GM13977 (cell line): Measurements from ENCODE around the gene GRK7.

ENCODE experiments used
- DNase-seq: peaks from one replicate; pipeline ENCODE4 v3.0.0; 2012; ENCODE audit warnings: low spot score
- CTCF ChIP-seq: IDR thresholded peaks from 2 replicates; pipeline ENCODE4 v1.5.1; 2012; ENCODE audit warnings: mild to moderate bottlenecking, control low read depth; ENCODE audit not compliant: insufficient read depth; ENCODE audit errors: extremely low read depth, missing control alignments
- in situ Hi-C: fragments of 300-500 bp; cut with MboI; formaldehyde crosslinking; loops from one replicate; pipeline ENCODE4 v1.12.0; 2022; ENCODE audit warnings: low sequenced_read_pairs, low pct_unique_long_range_greater_than_20kb, mixed read lengths, inconsistent platforms; ENCODE audit not compliant: unreplicated experiment

Gene GRK7

GRCh38 chr3:141804778-141805639 is 41.8 kb downstream of the GRK7 start:
- TF ChIP-seq CTCF: no peak
- in situ Hi-C loops: no loop called here
- no peak for DNase-seq

- no peak for TF ChIP-seq CTCF
- in situ Hi-C loops: no loop called here
- no peak for DNase-seq
Observed at GRCh38 chr3:141807277-141808033, 44.2 kb downstream of the GRK7 start.

GRCh38 chr3:141808586-141808985 is 45.4 kb downstream of the GRK7 start:
- no peak for DNase-seq
- in situ Hi-C loops: no loop called here
- TF ChIP-seq CTCF: no peak

- no peak for TF ChIP-seq CTCF
- no peak for DNase-seq
- in situ Hi-C loops: no loop called here
Observed at GRCh38 chr3:141810161-141810560, 47.0 kb downstream of the GRK7 start.

- DNase-seq: no peak
- no peak for TF ChIP-seq CTCF
- in situ Hi-C loops: no loop called here
Observed at GRCh38 chr3:141811348-141811747, 48.1 kb downstream of the GRK7 start.

GRCh38 chr3:141812084-141812483 is 48.9 kb downstream of the GRK7 start:
- no peak for DNase-seq
- no peak for TF ChIP-seq CTCF
- in situ Hi-C loops: no loop called here
